Skeletal muscle cell (primary cell): ENCODE data around the gene CDC42EP2.

Source experiments
- DNase-seq: peaks from one replicate; pipeline ENCODE4 v3.0.0-alpha.2; 2010; ENCODE audit warnings: low read depth
- H3K4me3 ChIP-seq: 2 replicates; pipeline ENCODE4 v1.5.1; 2011; ENCODE audit warnings: low read depth, mild to moderate bottlenecking, control low read depth, low read length, moderate library complexity

Gene CDC42EP2

DNA sequence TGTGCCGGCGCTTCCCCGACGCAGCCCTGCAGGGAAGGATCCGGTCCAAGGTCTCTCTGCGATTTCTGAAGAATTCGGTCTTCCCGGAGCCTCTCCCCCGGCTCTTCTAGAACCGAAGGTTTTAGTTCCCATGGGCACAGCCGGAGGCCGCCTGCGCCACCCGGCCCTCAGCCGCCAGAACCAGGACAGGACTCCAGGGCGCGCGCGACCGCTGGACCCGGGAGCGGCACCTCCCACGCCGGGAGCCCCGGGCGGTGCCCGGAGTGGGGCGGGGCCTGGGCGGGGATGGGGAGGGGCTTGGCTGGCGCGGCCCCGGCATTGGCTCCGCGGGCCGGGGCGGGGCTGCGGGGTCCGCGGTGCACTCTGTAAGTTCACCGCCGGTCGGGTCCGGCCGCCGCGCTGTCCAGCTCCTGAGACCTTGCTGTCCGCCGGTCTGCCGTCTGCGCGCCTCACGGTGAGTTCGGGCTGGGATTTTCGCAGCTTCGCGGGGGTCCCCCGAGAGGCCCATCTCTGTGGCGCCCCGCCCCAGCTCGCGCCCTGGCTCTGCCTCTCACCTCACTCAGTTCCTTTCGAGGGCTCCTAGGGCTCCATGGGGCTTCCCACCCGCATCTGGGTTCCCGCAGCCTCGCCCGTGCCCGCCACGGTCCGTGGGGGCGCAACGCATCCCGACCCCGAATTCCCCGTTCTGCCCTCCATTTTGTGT lies at the start of gene CDC42EP2:
CDC42EP2 (plus strand) TSS at position 366 of the 703 bp plus-strand sequence. CDS start 6,033 bp downstream, outside the sequence.
- DNase-seq = no peak
- H3K4me3 ChIP-seq = peak within 1 kb of the TSS; percentile 67

- no peak overlapping the region for H3K4me3 ChIP-seq
- no peak for DNase-seq
Measured at GRCh38 chr11:65266210-65266609, 48.5 kb upstream of the CDC42EP2 start.

- no peak overlapping the region for H3K4me3 ChIP-seq
- DNase-seq = peak; percentile 78
Measured at GRCh38 chr11:65274735-65275682, 39.7 kb upstream of the CDC42EP2 start.

DNA sequence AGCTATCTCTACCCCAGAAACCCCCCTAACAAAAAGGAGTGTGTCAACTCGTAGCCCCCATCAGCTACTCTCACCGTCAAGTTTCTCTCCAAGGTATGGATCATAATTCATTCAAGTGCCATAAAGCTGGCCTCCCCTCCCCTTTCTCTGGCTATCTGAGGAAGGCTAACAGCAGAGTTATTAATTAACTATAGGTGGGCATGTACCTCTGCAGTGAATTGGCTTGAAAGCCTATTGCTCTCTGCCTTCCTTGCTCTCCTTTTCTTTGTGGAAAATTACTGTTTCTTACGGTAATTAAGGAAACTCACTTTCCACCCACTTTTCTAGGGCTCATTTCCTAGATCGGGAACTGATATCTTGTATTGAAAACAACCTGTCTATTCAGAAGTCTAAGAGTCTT lies 38.8 kb upstream of the CDC42EP2 start:
- H3K4me3 ChIP-seq = no peak overlapping the region
- DNase-seq = no peak

DNA sequence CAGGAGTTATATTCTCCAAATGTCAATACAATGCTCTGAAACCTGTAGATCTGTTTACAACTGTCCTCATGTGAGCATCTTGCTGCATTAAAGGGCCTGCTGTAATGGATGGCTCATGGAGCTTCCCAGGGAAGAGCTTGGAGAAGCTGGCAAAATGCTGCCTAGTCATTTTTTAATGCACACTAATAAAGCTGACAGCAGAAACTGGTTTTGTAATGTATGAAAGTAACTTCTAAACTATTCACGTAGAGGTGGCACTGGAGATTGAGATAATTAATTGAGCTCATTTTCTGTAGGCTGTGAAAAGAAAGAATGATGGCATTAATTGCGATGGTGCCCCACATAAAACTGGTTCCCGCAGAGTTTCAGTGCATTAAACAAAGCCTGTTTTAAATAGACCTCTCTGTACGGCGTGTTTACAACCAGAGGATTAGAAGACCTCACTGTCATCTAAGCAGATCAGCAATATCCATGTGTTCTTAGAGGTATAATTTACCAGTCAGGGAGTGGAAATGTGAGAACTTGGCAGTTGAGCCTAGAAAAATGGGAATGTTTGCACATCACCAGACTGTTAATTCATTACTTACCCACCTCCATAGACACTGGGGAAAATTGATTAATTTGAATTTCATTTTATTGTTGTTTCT lies 36.9 kb upstream of the CDC42EP2 start:
- DNase-seq = no peak
- H3K4me3 ChIP-seq = no peak overlapping the region

GRCh38 chr11:65278356-65278755 lies 36.3 kb upstream of the CDC42EP2 start:
- H3K4me3 ChIP-seq = no peak overlapping the region
- DNase-seq = no peak

DNA sequence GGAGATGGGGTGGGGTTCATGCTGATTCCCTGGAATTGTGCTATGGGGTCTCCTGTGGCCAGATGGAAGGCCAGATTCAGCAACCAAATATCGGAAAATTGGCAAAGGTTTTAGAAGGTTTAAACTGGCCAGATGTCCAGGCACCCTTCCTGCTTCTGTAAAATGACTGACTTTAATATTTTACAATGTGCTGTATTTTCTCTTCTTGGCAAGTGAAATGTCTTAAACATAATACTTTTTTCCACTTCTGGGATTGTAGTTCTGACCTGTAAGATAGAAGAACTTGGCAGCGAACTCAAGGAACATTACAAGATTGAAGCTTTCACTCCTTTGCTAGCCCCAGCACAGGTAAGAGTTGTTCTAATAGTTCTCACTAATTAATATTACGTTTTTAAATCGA lies 35.4 kb upstream of the CDC42EP2 start:
- H3K4me3 ChIP-seq = no peak overlapping the region
- DNase-seq = no peak

- H3K4me3 ChIP-seq = no peak overlapping the region
- DNase-seq = peak; percentile 96
Measured at GRCh38 chr11:65279741-65280440, 34.8 kb upstream of the CDC42EP2 start.

DNA sequence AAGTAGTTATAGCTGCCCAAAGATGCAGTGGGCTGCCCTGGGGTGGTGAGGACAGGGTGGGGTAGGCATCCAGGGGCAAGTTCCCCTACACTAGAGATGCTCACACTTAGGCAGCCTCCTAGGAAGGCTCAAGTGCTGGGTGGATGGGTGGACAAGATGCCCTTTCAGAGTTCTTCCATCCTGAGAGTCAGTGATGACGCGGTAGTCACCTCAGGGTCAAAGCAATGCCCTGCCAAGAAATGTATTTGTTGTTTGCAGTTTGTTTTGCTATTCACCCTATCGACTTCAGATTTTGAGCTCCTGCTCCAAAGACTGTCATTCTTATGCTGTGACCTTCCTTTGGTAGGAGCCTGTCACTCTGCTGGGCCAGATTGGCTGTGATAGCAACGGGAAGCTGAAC lies 34.0 kb upstream of the CDC42EP2 start:
- H3K4me3 ChIP-seq = no peak overlapping the region
- DNase-seq = no peak

DNA sequence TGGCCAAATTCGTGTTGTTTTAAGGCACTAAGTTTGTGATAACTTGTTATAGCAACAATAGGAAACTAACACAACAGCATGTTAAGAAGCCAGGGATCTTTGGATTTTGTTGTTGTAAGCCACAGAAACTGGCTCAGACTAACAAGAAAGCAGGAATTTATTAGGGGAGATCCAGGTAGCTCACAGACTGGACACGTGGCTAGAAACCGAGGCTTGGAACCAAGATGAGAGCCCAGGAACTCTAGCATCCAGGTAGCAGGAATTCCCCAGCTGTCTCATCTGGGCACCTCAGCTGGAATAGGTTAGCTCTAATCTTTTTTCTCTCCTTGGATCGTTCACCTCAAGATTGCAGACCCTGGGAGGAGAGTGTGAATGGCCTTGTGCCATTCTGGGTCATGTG lies 28.0 kb upstream of the CDC42EP2 start:
- no peak overlapping the region for H3K4me3 ChIP-seq
- DNase-seq = no peak

DNA sequence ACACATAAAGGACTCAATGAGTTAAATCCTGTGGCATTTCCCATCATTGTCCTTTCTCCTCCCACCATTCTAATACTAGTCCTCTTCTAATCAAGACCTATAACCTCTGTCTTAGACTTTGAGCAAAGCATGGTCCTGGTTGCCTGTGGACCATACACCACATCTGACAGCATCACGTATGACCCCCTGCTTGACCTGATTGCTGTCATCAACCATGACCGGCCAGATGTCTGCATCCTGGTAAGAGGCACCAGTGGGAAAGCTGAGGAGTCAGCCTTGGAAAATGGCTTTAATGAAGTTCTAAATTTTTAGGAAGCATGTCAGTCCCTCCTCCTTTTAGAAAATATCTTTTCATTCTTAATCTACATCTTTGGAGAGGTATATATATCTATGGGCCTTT lies 27.1 kb upstream of the CDC42EP2 start:
- H3K4me3 ChIP-seq = no peak overlapping the region
- DNase-seq = no peak

DNA sequence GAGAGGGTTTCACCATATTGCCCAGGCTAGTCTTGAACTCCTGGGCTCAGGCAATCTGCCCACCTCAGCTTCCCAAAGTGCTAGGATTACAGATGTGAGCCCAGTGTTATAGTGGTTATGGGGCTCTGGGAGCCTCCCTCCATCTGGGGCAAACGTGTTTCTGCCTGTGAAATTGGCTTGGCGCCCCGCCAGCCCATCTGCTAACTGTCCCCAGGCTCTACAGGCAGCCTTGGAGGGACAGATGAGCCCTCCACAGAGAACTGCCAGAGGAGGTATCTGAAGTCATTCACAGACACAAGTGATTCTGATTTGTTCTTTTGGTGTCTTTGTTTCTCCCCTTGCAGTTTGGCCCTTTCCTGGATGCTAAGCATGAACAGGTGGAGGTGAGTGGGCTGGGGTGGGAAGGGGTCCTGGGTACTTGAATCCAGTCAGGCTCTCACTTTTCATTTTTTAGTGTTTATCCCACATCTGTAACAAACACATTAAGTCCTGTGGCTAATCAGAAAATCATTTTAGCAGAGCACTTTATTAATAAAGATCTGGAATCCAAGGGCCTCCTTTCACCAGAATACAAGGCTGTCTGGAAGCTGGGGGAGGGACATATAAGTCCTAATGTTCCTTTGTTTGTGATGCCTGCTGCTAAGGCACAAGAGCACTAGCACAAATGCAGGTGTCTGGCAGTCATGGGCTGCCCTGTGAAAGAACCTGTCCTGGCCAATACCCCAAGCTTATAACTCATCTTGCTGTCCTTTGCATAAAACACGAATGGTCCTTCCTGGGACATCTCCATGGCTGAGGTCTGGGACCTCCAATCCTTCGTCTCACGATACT lies 25.7 kb upstream of the CDC42EP2 start:
- no peak for DNase-seq
- no peak overlapping the region for H3K4me3 ChIP-seq

DNA sequence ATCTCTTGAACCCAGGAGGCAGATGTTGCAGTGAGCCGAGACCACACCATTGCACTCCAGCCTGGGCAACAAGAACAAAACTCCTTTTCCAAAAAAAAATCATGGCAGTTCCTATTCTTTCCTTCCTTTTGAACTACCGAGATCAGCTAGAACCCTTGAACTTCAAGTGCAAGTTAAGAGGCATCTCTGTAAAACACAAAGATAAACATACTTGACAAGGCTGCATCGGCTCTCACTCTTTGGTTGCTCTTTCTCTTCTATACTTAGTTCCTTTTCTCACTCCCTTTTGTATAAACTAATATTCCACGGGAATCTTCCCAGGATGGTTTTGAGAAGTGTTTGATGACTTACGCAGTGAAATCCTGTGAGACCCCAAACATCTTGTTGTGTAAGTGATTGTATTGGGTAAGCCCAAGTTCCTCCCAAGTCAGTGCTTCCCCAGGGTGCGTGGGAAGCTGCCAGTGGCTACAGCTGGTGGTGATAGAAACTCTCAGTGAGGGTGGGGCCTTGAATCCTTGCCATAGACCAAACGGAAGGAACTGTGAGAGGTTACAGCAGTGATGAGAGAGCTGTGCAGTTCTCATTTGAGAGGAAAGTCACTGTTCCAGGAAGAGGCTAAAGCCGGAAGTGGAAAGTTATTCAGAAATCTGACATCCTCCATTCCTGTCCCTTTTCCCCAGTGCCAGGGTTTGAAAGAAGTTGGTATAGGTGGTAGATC lies 24.1 kb upstream of the CDC42EP2 start:
- H3K4me3 ChIP-seq = no peak overlapping the region
- DNase-seq = peak; percentile 100

- no peak for DNase-seq
- peak overlapping the region; percentile 21 for H3K4me3 ChIP-seq
Measured at GRCh38 chr11:65291613-65292012, 23.1 kb upstream of the CDC42EP2 start.

DNA sequence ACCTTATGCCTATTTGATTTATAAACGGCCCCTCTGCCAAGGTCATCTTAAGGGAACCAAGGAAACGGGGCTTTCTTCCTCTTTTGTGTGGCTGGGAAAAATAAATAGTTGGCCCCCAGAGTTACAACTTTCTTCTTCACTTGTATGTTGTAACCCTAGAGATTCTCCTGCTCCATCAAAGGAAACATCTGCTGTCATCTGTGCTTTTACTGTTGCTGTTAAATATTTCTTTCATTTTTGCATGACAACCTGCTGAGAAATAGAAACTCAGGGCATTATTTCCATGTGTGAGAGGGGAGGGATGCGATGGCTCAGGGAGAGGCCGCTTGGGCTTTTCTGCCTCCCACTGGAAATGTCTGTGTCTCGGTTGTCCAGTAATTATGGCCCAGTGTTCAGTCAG lies 21.8 kb upstream of the CDC42EP2 start:
- no peak for DNase-seq
- H3K4me3 ChIP-seq = no peak overlapping the region

- no peak for DNase-seq
- H3K4me3 ChIP-seq = peak overlapping the region; percentile 17
Measured at GRCh38 chr11:65293909-65294381, 20.7 kb upstream of the CDC42EP2 start.

GRCh38 chr11:65295001-65295400 lies 19.7 kb upstream of the CDC42EP2 start:
- H3K4me3 ChIP-seq = no peak overlapping the region
- DNase-seq = no peak
